Uterus (tissue), 2 donors: ENCODE results near the gene ZNF669.

ENCODE experiments used
- POLR2A ChIP-seq, 2 donors: fragments of 450-650 bp; IDR thresholded peaks; one replicate each; pipeline ENCODE4 v1.6.1; 2016; ENCODE audit warnings: antibody characterized with exemption in 2 of 2, mild to moderate bottlenecking in 1 of 2, moderate library complexity in 1 of 2
- TF ChIP-seq, protein P1 (sequence below), 4 experiments: fragments of 200-600 bp in 2 of 4; fragments of 450-650 bp in 2 of 4; sonication (generic) in 2 of 4; IDR thresholded peaks; one replicate each; pipeline ENCODE4 v1.5.1; 2016 to 2019; ENCODE audit warnings: antibody characterized with exemption in 4 of 4, mild to moderate bottlenecking in 2 of 4, moderate library complexity in 1 of 4

DNA sequence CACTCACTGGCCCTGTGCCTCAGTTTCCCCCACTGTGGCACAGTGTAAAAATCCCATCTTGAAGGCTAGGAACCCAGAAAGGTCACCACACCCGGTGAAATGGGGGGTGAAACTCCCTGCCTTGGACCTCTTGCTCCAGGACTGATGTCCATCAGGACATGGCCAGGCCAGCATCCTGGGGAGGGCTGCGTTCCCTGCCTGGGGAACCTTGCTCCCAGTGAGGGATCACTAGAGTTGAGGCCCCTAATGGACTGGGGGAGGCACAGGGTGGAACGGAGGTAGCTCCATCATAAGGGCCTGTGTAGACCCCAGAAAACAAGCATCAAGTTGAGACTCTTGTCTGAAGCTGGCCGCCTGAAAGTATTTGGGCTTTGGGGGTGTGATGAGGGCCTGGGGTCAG lies 15.2 kb downstream of the ZNF669 start:
- TF ChIP-seq, protein P1, sequence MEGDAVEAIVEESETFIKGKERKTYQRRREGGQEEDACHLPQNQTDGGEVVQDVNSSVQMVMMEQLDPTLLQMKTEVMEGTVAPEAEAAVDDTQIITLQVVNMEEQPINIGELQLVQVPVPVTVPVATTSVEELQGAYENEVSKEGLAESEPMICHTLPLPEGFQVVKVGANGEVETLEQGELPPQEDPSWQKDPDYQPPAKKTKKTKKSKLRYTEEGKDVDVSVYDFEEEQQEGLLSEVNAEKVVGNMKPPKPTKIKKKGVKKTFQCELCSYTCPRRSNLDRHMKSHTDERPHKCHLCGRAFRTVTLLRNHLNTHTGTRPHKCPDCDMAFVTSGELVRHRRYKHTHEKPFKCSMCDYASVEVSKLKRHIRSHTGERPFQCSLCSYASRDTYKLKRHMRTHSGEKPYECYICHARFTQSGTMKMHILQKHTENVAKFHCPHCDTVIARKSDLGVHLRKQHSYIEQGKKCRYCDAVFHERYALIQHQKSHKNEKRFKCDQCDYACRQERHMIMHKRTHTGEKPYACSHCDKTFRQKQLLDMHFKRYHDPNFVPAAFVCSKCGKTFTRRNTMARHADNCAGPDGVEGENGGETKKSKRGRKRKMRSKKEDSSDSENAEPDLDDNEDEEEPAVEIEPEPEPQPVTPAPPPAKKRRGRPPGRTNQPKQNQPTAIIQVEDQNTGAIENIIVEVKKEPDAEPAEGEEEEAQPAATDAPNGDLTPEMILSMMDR (IDR thresholded peaks at IDR 0.05): no peak
- TF ChIP-seq POLR2A (IDR thresholded peaks at IDR 0.05): no peak
